ENCODE measurements around the gene ZNF316.

The ZNF316 gene

DNA sequence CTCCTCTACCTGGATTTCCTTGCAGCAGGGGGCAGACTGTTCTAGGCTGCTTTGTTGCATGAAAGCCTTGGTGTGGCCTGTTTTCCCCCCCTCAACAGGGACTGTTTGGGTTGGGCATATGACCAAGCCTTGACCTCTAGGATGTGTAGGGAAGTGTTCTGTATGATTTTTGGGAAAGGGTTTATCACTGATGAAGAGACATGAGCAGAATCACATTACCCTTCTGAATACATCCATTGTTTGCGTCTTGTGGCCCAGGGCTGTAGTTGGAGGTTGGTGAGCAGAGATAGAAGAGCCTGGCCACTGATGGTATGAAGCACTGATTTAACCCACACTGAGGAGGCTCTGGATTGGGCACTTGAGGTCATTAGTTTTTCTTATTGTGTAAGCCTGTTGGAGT lies 43.0 kb downstream of the ZNF316 start:
- DNase-seq (ENCODE audit: low read depth, low spot score): no peak

DNA sequence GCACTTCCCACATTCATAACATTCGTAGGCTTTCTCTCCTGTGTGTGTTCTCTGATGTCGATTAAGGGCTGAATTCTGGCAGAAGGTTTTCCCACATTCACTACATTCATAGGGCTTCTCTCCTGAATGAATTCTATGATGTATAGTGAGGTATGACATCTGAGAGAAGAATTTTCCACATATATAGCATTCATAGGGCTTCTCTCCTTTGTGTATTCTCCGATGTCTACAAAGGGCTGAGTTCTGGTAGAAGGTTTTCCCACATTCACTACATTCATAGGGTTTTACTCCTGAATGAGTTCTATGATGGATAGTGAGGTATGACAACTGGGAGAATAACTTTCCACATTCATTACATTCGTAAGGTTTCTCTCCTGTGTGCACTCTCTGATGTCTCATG lies 54.0 kb downstream of the ZNF316 start:
- DNase-seq (ENCODE audit: low read depth, low spot score): no peak

DNA sequence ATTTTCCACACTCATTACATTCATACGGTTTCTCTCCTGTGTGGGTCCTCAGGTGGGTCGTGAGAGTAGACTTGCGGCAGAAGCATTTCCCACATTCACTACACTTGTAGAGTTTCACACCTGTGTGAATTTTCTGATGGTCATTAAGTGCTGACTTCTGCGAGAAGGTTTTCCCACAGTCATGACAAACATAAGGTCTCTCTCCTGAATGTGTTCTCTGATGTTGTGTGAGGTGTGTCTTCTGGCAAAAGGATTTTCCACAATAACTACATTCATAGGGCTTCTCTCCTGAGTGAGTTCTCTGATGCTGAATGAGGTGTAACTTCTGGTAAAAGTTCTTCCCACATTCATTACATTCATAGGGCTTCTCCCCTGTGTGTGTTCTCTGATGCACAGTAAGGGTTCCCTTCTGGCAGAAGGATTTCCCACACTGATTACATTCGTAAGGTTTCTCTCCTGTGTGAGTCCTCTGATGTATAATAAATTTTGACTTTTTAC lies 54.5 kb downstream of the ZNF316 start:
- no peak for DNase-seq (ENCODE audit: low read depth, low spot score)

DNA sequence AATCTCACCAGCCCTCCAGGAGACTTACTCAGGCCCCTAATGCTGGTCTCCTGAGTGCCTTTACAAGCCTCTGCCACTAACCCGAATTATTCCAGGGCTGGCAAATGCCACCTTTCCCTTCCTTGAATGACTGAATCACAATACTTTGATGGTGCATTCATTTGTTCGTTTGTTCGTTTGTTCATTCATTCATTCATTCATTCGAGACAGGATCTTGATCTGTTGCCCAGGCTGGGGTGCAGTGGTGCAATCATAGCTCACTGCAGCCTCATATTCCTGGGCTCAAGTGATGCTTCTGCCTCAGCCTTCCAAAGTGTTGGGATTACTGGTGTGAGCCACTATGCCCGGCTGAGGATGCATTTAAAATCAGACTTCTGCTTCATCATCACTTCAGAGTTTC lies 63.7 kb downstream of the ZNF316 start:
- DNase-seq (ENCODE audit: low read depth, low spot score): no peak

DNA sequence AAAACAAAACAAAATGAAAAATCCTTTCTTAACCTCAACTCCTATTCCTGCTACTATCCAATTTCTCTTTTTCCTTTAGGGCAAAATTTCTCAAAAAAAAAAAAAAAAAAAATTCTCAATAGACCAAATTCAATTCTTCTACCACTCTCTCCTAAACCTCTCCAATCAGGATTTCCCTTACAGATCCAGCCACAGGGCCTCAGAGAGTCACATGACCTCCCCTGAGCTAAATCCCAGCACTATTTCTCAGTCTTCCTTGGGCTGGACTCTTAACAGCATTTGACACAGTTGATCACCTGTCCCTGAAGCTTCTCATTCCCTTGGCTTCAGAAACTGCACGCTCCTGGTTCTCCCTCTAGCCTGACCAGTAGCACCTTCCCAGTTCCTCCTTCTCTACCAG lies 64.7 kb downstream of the ZNF316 start:
- DNase-seq (ENCODE audit: low read depth, low spot score): no peak
